ENCODE measurements around the gene MRPS31.

DNA sequence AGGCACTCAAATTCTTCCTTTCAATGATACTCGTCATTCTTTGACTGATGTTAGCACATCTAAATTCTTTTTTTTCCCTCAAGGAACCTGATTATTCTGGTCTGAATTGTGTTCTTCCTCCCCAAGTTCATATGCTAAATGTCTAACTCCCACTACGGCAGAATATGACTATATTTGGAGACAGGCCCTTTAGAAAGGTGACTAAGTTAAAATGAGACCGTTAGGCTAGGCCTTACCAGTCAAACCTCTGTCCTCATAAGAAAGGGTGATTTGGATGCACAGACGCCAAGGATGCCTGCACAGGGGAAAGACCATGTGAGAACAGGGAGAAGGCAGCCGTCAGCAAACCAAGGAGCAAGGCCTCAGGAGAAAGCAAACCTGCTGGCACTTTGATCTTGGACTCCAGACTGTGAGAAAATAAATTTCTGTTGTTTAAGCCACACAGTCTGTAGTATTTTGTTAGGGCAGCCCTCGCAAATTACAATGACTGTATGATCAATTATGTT lies 91.5 kb downstream of the MRPS31 start:
- TF ChIP-seq EZH2 (optimal IDR thresholded peaks at IDR 0.05; ENCODE audit: low read depth, low read length) (no peak), EZH2phosphoT487 (IDR thresholded peaks at IDR 0.05; ENCODE audit: low read length) (no peak)
- TF ChIP-seq, protein P1, sequence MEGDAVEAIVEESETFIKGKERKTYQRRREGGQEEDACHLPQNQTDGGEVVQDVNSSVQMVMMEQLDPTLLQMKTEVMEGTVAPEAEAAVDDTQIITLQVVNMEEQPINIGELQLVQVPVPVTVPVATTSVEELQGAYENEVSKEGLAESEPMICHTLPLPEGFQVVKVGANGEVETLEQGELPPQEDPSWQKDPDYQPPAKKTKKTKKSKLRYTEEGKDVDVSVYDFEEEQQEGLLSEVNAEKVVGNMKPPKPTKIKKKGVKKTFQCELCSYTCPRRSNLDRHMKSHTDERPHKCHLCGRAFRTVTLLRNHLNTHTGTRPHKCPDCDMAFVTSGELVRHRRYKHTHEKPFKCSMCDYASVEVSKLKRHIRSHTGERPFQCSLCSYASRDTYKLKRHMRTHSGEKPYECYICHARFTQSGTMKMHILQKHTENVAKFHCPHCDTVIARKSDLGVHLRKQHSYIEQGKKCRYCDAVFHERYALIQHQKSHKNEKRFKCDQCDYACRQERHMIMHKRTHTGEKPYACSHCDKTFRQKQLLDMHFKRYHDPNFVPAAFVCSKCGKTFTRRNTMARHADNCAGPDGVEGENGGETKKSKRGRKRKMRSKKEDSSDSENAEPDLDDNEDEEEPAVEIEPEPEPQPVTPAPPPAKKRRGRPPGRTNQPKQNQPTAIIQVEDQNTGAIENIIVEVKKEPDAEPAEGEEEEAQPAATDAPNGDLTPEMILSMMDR (IDR thresholded peaks at IDR 0.05; ENCODE audit: low read length), result no peak
